HG02763 (cell line): ENCODE data around the gene RHBDD2.
A peak's percentile ranks its signal among the peaks of the same experiment; 100 is the strongest.
"Not testable (repeated sequence)": the region's sequence is repeated elsewhere in the genome, so short reads cannot be mapped to it uniquely, and the experiment has no call there.

Experiments
- ATAC-seq: cut with Tn5 transposase; IDR thresholded peaks from one replicate; pipeline ENCODE4 v1.9.1; 2021; ENCODE audit warnings: mild to moderate bottlenecking, moderate library complexity; ENCODE audit not compliant: unreplicated experiment

The RHBDD2 gene

GRCh38 chr7:75878769-75879611, at the start of gene RHBDD2:
TSS of gene RHBDD2 (plus strand) at chr7:75879034. CDS start at chr7:75879083, 49 bp downstream.
- ATAC-seq, result peak; percentile 95

- ATAC-seq, result not testable (repeated sequence)
These were observed 49.2 kb upstream of the RHBDD2 start for GRCh38 chr7:75829656-75830055.

DNA sequence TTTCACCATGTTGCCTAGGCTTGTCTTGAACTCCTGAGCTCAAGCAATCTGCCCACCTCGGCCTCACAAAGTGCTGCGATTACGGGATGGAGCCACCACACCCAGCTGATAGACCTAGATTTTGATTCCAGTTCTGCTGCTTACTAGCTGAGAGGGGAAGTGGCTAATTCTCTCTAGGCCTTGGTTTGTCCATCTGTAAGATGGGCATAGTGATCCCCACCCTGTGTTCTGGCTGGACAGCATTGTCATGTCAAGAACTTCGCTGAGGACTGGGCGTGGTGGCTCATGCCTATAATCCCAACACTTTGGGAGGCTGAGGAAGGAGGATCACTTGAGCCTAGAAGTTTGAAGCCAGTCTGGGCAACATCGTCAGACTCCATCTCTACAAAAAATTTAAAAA, 47.9 kb upstream of the RHBDD2 start:
- ATAC-seq, result no peak

DNA sequence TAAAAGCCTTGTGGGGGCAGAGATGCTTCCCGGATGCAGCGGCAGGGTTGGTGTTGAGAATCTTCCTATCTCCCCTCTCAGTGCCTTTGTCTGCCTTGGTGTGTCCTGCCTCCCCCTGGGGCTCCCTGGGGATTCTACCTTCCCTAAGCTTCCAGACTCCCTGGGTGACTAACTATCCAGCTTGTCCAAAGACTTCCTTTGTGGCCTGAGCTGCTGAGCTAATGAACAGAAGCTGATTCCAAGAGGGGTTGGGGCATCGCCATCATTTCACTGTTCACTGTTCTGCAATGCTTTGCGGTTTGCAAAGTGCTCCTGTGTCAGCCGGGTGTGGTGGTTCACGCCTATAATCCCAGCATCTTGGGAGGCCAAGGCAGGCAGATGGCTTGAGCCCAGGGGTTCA, 45.2 kb upstream of the RHBDD2 start:
- ATAC-seq, result not testable (repeated sequence)

- ATAC-seq, result no peak
These were observed 43.0 kb upstream of the RHBDD2 start for GRCh38 chr7:75835688-75836285.

- ATAC-seq, result no peak
These were observed 42.0 kb upstream of the RHBDD2 start for GRCh38 chr7:75836798-75837197.

DNA sequence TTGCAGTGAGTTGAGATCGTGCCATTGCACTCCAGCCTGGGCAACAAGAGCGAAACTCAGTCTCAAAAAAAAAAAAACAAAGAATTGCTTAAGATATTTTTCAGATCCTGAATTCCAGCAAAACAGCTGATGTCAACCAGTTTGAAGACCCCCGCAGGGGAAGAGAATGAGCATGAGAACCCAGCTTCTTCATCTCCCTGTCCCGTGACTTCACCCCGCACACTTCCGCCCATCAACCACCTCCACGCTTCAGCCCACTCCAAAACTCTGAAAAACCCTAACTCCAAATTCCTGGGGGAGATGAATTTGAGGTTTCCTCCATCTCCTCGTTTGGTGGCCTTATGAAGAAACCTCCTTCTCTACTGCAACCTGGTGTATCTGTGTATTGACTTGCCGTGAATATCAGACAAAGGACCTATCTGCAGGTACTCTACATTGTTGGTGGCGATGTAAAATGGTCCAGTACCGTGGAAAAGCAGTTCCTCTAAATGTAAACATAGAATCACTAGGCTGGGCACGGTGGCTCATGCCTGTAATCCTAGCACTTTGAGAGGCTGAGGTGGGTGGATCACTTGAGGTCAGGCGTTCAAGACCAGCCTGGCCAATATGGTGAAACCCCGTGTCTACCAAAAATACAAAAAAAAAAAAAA, 40.4 kb upstream of the RHBDD2 start:
- ATAC-seq, result not testable (repeated sequence)

DNA sequence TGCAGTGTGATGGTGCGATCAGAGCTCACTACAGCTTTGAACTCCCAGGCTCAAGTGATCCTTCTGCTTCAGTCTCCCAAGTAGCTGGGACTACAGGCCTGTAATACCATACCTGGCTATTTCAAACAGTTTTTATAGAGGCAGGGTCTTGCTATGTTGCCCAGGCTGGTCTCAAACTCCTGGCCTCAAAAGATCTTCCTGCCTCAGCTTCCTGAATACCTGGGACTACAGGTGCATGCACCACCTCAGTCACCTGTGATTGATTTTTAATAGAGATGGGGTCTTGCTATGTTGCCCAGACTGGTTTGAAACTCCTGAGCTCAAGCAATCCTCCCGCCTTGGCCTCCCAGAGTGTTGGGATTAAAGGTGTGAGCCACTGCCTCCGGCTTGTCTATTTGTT, 38.8 kb upstream of the RHBDD2 start:
- no peak for ATAC-seq

DNA sequence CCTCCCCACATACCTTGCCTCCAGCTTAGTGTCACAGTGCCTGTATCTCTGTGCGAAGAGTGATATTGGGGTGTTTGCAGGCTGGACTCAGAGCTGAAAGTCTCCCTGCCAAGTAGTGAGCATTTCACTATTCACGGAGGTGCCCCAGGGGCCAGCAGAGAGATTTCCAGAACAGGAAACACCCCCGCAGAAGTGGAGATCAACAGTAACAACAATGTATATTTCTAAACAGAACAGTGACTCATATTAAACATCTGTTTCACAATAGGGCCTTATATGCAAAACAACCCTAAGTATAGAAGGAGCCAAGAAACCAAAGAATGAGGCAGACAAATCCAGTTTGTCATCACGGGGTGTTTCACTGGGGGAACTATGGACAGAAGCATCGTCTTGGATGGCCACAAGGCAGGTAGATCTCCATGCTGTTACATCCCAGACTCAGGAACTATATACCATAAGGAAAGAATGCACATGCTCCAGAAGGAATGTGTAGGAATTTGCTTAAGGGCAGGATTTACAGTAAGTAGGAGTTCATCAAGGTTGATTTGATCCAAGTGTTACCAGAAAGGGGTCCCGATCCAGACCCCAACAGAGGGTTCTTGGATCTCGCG, 35.9 kb upstream of the RHBDD2 start:
- peak; percentile 80 for ATAC-seq

- no peak for ATAC-seq
These were observed 35.2 kb upstream of the RHBDD2 start for GRCh38 chr7:75843613-75844116.

- ATAC-seq, result no peak
These were observed 34.7 kb upstream of the RHBDD2 start for GRCh38 chr7:75844158-75844557.

DNA sequence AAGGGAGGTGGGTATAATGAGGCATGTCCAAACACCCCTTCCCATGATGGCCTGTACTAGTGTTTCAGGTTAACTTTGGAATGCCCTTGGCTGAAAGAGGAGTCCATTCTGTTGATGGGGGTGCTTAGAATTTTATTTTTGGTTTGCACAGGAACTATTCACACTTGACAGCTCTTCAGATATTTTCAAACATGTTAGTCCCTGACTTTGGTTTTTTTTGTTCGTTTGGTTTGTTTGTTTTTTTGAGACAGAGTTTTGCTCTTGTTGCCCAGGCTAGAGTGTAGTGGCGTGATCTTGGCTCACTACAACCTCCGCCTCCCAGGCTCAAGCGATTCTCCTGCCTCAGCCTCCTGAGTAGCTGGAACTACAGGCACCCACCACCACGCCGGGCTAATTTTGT, 33.7 kb upstream of the RHBDD2 start:
- ATAC-seq, result not testable (repeated sequence)

DNA sequence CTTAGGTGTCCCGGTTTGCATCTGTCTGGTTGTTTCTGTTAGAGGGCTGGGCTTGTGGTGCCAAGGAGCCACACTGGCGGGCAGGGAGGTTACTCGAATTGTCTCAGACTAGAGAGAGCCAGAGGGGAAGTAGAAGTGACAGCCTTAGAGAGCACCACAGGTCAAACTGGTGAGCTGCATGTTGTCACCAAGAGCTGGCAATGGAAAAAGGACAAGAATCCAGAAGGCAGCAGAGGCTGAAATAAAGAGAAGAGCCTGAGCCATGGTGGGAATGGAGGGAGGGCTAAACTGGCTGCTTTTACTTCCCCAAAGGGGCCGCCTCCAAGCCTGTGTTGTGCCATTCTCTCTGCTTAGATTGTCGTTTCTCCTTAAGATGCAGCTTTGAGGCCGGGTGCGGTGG, 31.1 kb upstream of the RHBDD2 start:
- ATAC-seq, result no peak

DNA sequence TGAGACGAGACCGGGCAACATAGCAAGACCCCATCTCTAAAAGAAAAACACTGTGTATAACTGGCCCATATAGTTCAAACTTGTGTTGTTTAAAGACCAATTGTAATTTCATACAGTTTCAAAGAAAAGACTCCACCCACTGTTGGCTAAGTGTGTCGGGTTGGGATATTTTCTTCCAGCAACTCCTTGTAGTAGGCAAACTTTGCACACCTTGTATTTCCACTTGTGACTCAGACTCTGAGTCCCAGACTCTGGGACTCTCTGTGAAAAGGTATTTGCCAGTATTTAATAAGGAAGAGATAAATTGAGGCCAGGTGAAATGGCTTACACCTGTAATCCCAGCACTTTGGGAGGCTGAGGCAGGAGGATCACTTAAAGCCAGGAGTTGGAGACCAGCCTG, 29.3 kb upstream of the RHBDD2 start:
- ATAC-seq, result no peak

DNA sequence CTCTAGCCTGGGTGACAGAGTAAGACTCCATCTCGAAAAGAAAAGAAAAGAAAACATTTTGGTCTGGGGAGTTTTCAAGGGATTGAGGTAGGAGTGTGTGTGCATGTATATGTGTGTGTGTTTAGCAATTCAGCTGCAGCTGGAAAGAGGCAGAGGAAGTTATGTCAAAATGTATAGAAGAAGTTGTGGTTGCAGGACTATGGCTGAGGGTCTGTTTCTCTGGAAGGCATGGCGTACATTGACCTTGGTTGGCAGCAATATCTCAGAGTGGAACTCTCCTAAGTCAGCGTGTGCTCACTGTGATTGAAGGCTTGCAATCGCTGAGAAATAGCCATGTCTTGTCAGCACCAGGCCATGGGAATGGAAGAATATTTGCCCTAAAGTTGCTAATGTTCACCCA, 28.6 kb upstream of the RHBDD2 start:
- no peak for ATAC-seq

DNA sequence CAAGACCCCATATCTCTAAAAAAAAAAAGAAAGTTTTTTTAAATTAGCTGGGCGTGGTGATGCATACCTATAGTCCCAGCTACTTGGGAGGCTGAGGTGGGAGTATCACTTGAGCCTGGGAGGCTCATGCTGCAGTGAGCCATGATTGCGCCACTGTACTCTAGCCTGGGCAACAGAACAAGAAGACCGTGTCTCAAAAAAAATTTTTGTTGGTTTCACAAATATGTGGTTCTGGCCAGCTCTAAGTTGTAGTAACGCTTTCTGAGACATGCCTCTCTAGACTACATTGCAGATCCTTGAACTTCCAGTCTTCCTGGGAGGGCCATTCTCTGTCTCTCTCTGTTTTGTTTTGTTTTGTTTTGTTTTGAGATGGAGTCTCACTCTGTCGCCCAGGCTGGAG, 24.6 kb upstream of the RHBDD2 start:
- ATAC-seq, result no peak

GRCh38 chr7:75854813-75855345, 24.0 kb upstream of the RHBDD2 start:
- not testable (repeated sequence) for ATAC-seq

GRCh38 chr7:75856536-75856935, 22.3 kb upstream of the RHBDD2 start:
- no peak for ATAC-seq

DNA sequence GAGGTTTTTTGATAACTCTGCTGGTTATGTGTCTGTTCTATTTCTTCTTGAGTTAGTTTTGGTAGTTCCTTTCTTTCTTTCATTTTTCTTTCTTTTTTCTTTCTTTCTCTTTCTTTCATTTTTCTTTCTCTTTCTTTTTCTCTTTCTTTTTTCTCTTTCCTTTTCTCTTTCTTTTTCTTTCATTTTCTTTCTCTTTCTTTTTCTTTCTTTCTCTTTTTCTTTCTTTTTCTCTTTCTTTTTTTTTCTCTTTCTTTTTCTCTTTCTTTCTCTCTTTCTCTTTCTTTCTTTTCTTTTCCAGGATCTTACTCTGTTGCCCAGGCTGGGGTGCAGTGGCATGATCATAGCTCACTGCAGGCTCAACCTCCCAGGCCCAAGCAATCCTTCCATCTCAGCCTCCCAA, 20.4 kb upstream of the RHBDD2 start:
- no peak for ATAC-seq

DNA sequence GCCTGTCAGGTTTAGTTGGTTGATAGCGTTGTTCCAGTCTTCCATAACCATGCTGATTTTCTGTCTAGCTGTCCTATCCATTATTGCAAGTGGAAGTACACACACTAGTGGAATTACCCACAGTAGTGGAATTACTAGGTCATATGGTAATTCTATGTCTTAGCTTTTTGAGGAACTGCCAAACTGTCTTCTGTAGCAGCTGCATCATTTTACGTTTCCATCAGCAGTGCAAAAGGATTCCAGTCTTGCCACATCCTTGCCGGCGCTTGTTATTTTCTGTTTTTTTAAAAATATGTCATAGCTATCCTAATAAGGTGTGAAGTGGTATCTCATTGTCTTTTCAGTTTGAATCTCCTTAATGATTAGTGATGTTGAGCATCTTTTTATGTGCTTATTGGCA, 17.2 kb upstream of the RHBDD2 start:
- no peak for ATAC-seq

DNA sequence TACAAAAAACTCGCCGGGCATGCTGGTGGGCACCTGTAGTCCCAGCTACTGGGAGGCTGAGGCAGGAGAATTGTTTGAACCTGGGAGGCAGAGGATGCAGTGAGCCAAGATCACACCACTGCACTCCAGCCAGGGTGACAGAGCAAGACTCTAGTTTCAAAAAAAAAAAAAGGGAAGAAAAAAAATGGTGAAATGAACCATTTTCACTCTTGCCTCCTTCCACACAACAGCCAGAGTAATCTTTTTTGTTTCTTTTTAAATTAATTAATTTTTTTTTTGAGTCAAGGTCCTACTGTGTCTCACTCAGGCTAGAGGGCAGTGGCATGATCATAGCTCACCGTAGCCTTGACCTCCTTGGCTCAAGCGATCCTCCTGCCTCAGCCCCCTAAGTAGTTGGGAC, 14.6 kb upstream of the RHBDD2 start:
- ATAC-seq, result not testable (repeated sequence)
